Heart right ventricle (tissue), 16 donors: Measurements from ENCODE around the gene NAV1. TPM values are rescaled to one million over a fixed set of nuclear protein-coding genes. Genes with fewer than 3 reads are reported as not detected.

Source experiments
- ATAC-seq, 8 donors: fragments of 200-7000 bp; cut with Tn5 transposase; one replicate each; pipeline ENCODE4 v1.9.1; 2020; ENCODE audit warnings: mild to moderate bottlenecking in 8 of 8, moderate library complexity in 8 of 8, moderate number of reproducible peaks in 1 of 8
- DNase-seq, 2 donors: peaks; one replicate each; pipeline ENCODE4 v3.0.0-alpha.2; 2020
- H3K27ac ChIP-seq, 10 donors: fragments of 200-600 bp; sonication (generic) in 2 of 10; one replicate each; pipeline versions ENCODE4 v1.5.0 to v1.8.0; 2020 to 2022; ENCODE audit warnings: mild to moderate bottlenecking in 3 of 10
- H3K27me3 ChIP-seq, 7 donors: fragments of 200-600 bp; one replicate each; pipeline ENCODE4 v1.8.0; 2021 to 2022; ENCODE audit warnings: mild to moderate bottlenecking in 2 of 7
- H3K36me3 ChIP-seq, 9 donors: fragments of 200-600 bp; sonication (generic) in 1 of 9; one replicate each; pipeline versions ENCODE4 v1.5.0 to v1.8.0; 2020 to 2022; ENCODE audit warnings: mild to moderate bottlenecking in 2 of 9
- H3K4me1 ChIP-seq, 9 donors: fragments of 200-600 bp; sonication (generic) in 1 of 9; one replicate each; pipeline versions ENCODE4 v1.5.0 to v1.8.0; 2020 to 2022; ENCODE audit warnings: mild to moderate bottlenecking in 4 of 9
- H3K4me3 ChIP-seq, 10 donors: fragments of 200-600 bp; sonication (generic) in 2 of 10; one replicate each; pipeline versions ENCODE4 v1.5.0 to v1.8.0; 2020 to 2022; ENCODE audit warnings: mild to moderate bottlenecking in 7 of 10, moderate library complexity in 2 of 10
- H3K9me3 ChIP-seq, 11 donors: fragments of 200-600 bp in 10 of 11; sonication (generic) in 2 of 11; one replicate each; pipeline versions ENCODE4 v1.5.0 to v1.8.0; 2013 to 2022; ENCODE audit warnings: mild to moderate bottlenecking in 2 of 11, control low read depth in 1 of 11, moderate library complexity in 1 of 11
- WGBS, 2 donors: extraction: QIAGEN DNeasy Blood & Tissue Kit; methylation state at CpG; one replicate each; pipeline ENCODE4 v1.1.7; 2013; ENCODE audit warnings: inconsistent platforms in 1 of 2; 5-methylcytosine and 5-hydroxymethylcytosine counted together
- intact Hi-C, 10 donors: fragments of 100-400 bp; cut with DNase I; formaldehyde crosslinking; loops; one replicate each; pipeline versions ENCODE4 v1.11.1 to v1.14.2; 2022
- polyA plus RNA-seq, 2 donors: library from polyadenylated mRNA; stranded (reverse); fragments of 200-250 nt; gene quantifications; one replicate each; pipeline ENCODE4 v1.2.3, GENCODE V29; 2013
- total RNA-seq, 10 donors: library from RNA; stranded (reverse); fragmentation: NEBNext Ultra II Directional in 3 of 10; extraction: Animal tissue kit (Norgen Biotek cat#: 25700) in 3 of 10; gene quantifications; one replicate each; pipeline versions ENCODE4 v1.2.1 to v1.2.4, GENCODE V29; 2021 to 2023
- TF ChIP-seq, protein P1 (sequence below), 9 donors: fragments of 200-600 bp; sonication (generic) in 2 of 9; IDR thresholded peaks; one replicate each; pipeline versions ENCODE4 v1.5.0 to v1.8.0; 2021 to 2022; ENCODE audit warnings: antibody characterized with exemption in 9 of 9, mild to moderate bottlenecking in 5 of 9, moderate library complexity in 1 of 9
- donor health status: Arrhythmogenic right ventricular cardiomyopathy.
- donor health status: ischemic (EF 13 %, LVEDD 7.1; RV severe dilation, severe dysfunction).
- donor health status: healthy with polysubstance abuse.
- donor health status: DM: no; HTN: yes; CAD: no.
- donor health status: DM: no; HTN: no; CAD: no.
- donor health status: ischemic (EF 25% LVEDD 6.9; RV normal size, moderate dysfunction).
- donor health status: ischemic (EF 25% LVEDD 5.7; RV mildly dilated, moderate dysfunction).
- donor health status: healthy.
- donor health status: DM: yes; HTN: yes; CAD: no.
- donor health status: Ischemic cardiomyopathy.
- donor health status: ischemic (EF 35%, LVEDD 5.7; RV mildly dilated, moderate dysfunction).
- donor health status: nonischemic (EF 11% LVEDD 7.7; RV severe dilation, severe dysfunction).
- donor health status: DM: yes; HTN: yes; CAD: no.
- donor health status: PGD.
- donor health status: ischemic (EF 29% LVEDD 5.4; RV normal size, mild dysfunction).
- donor health status: nonischemic (EF 23%, LVEDD 6.1; RV moderate dilation, normal function).

NAV1 gene
- total and polyA plus RNA-seq, 12 donors = 13.7 to 111 (median 81.8) TPM

DNA sequence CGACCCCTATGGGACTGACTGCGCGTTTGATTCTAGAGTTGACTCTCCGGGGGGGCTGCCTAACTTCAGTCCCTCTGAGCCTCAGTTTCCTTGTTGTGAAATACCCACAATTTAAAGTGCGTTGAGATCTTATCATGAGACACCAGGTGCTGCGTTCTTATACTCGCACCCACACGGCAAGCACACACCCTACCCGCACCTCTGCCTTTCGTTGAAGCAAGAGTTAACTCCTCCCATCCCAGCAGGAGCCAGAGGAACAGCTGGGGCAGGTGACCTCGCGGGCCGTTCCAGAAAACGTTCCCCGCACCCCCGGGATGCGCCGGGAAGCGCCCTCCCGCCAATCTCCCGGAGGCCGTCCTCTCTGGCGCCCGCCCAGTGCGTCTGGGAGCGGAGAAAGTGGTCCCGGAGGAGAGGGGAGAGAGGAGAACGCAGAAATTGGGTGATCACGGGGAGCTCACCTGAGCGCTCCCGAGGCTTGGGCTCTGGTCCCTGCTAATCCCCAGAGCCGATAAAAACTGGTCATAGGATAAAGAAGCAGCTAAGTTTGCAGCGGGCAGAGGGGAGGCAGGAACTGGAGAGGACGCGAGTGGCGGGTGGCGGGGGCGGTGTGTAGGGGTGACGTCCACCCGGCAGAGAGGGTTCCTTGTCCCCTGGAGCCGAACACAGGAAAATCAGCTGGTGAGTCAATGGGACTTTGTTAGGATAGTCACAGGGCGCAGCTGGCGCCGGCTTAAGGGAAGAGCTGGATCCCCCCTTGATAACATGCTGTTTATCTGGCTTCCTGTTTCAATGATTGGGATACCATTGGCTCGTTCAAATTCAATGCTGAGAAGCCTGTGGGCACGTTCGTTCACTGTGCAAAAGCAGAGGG, 869 bp downstream of the NAV1 start:
- peaks cover 9 to 95% (median 69%) of the 10 kb centered on the region in 9 donors for H3K4me1 ChIP-seq
- 4 to 5% methylated on average over 47 of the region's 47 CpGs for WGBS, 2 donors
- TF ChIP-seq, protein P1, sequence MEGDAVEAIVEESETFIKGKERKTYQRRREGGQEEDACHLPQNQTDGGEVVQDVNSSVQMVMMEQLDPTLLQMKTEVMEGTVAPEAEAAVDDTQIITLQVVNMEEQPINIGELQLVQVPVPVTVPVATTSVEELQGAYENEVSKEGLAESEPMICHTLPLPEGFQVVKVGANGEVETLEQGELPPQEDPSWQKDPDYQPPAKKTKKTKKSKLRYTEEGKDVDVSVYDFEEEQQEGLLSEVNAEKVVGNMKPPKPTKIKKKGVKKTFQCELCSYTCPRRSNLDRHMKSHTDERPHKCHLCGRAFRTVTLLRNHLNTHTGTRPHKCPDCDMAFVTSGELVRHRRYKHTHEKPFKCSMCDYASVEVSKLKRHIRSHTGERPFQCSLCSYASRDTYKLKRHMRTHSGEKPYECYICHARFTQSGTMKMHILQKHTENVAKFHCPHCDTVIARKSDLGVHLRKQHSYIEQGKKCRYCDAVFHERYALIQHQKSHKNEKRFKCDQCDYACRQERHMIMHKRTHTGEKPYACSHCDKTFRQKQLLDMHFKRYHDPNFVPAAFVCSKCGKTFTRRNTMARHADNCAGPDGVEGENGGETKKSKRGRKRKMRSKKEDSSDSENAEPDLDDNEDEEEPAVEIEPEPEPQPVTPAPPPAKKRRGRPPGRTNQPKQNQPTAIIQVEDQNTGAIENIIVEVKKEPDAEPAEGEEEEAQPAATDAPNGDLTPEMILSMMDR (IDR thresholded peaks at IDR 0.05) = no peak
- intact Hi-C loops = loop anchor here in 3 of 10 donors (2.0 to 10.0 kb wide), 3 partner anchors 15 to 435 kb away; no protein-coding TSS in a partner anchor
- peaks cover 0 to 5% (median 0%) of the 10 kb centered on the region in 7 donors for H3K27me3 ChIP-seq
- peak; percentile 37 to 77 (median 56) for ATAC-seq
- no peaks in the 10 kb centered on the region for H3K36me3 ChIP-seq
- no peaks in the 10 kb centered on the region for H3K9me3 ChIP-seq
- peak overlapping the region; percentile 53 to 86 (median 72) for H3K4me3 ChIP-seq
- peak; percentile 50 to 72 for DNase-seq
- peak overlapping the region; percentile 84 to 94 (median 89) for H3K27ac ChIP-seq

GRCh38 chr1:201540846-201541735, 2.2 kb downstream of the NAV1 start:
- Histone ChIP-seq H3K9me3 (no peaks in the 10 kb centered on the region), H3K4me1 (peaks cover 9 to 95% (median 59%) of the 10 kb centered on the region in 9 donors), H3K27me3 (peaks cover 0 to 5% (median 0%) of the 10 kb centered on the region in 7 donors), H3K4me3 (peak overlapping the region in 8 of 10 donors; percentile 61 to 78 (median 72)), H3K36me3 (no peaks in the 10 kb centered on the region), H3K27ac (peak overlapping the region in 9 of 10 donors; percentile 84 to 94 (median 89))
- 86% methylated on average over 12 of the region's 12 CpGs for WGBS, 2 donors
- DNase-seq (no peak), ATAC-seq (no peak)
- TF ChIP-seq, protein P1 (IDR thresholded peaks at IDR 0.05) = no peak
- intact Hi-C loops = loop anchor here in 1 of 10 donors (2.0 kb wide), 1 partner anchor 14 kb away; no protein-coding TSS in a partner anchor

DNA sequence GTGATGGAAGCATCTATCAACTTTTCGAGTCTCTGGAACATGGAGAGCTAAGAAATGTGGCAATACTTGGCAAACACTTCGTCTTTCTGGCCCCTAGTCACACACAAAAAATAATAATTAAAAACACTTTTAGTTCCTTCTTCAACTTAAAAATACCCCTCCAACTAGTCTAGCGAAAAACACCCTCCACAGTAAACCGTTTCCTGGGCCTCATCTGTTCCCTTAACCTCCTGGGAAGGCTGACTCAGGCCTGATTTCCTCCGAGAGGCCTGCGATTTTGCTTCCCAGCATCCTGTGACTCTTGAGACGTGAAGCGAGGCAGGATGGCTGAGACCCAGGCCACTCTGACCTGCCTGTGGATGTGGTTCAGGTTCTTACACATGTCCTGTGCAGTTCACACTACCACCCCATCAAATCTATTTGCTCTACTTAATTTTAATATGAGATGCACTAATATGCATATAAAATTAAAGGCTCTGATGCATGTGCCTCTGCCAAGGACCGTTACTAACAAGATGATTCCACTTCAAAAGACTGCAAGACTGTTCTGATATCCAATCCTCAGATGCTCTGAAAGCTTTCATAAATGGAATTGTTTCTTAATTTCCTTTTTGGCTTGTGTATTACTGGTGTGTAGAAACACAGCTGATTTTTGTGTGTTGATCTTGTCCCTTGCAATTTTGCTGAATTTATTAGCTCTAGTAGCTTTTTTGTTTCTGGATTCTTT, 3.5 kb downstream of the NAV1 start:
- peak in 3 of 8 donors; percentile 12 to 19 (median 14) for ATAC-seq
- no peak overlapping the region for H3K4me3 ChIP-seq

More for the DNA sequence above, 3.5 kb downstream of the NAV1 start:
- H3K27me3 ChIP-seq = peaks cover 0 to 5% (median 0%) of the 10 kb centered on the region in 7 donors
- intact Hi-C loops = no loop called here
- H3K36me3 ChIP-seq = no peaks in the 10 kb centered on the region
- WGBS, 2 donors = 38 to 53% methylated on average over 9 of the region's 9 CpGs
- H3K4me1 ChIP-seq = peaks cover 9 to 84% (median 56%) of the 10 kb centered on the region in 9 donors
- no peak for DNase-seq
- TF ChIP-seq, protein P1 (IDR thresholded peaks at IDR 0.05) = no peak
- H3K27ac ChIP-seq = peak overlapping the region; percentile 50 to 94 (median 89)
- H3K9me3 ChIP-seq = no peaks in the 10 kb centered on the region
